Measurements from ENCODE around the gene KDM1A.

The KDM1A gene

GRCh38 chr1:23039308-23039826, 20.1 kb downstream of the KDM1A start (continued):
- TF ChIP-seq ZNF677 (tag by site-specific recombination; IDR thresholded peaks at IDR 0.05) (no peak), ZNF121 (tag by site-specific recombination; IDR thresholded peaks at IDR 0.05) (no peak), ZNF544 (tag by site-specific recombination; IDR thresholded peaks at IDR 0.05) (no peak), ZSCAN30 (tag by site-specific recombination; IDR thresholded peaks at IDR 0.05) (no peak), ZNF174 (tag by site-specific recombination; IDR thresholded peaks at IDR 0.05) (no peak), ZNF571 (tag by site-specific recombination; IDR thresholded peaks at IDR 0.05) (no peak), GLI4 (tag by site-specific recombination; IDR thresholded peaks at IDR 0.05) (no peak), ZNF426 (tag by site-specific recombination; IDR thresholded peaks at IDR 0.05) (no peak), ZNF529 (tag by site-specific recombination; IDR thresholded peaks at IDR 0.05; ENCODE audit: insufficient replicate concordance) (no peak), ZNF830 (tag by site-specific recombination; IDR thresholded peaks at IDR 0.05; ENCODE audit: low read depth) (no peak), ZNF660 (tag by site-specific recombination; IDR thresholded peaks at IDR 0.05) (no peak), ZNF169 (tag by site-specific recombination; IDR thresholded peaks at IDR 0.05) (no peak), ZSCAN23 (tag by site-specific recombination; IDR thresholded peaks at IDR 0.05) (no peak), GLIS1 (tag by site-specific recombination; IDR thresholded peaks at IDR 0.05) (no peak), SALL2 (tag by site-specific recombination; IDR thresholded peaks at IDR 0.05; ENCODE audit: borderline replicate concordance) (no peak), ZNF223 (tag by site-specific recombination; IDR thresholded peaks at IDR 0.05) (no peak), ZBTB1 (tag by site-specific recombination; IDR thresholded peaks at IDR 0.05) (no peak), ZNF791 (tag by site-specific recombination; IDR thresholded peaks at IDR 0.05) (no peak), MYNN (tag by site-specific recombination; IDR thresholded peaks at IDR 0.05; ENCODE audit: borderline replicate concordance) (no peak), ZNF530 (tag by site-specific recombination; IDR thresholded peaks at IDR 0.05; ENCODE audit: low read depth) (no peak), ZBTB8A (tag by site-specific recombination; IDR thresholded peaks at IDR 0.05) (no peak), ZNF623 (tag by site-specific recombination; IDR thresholded peaks at IDR 0.05) (no peak), ZNF629 (tag by site-specific recombination; IDR thresholded peaks at IDR 0.05) (peak; percentile 26; the same call in 1 of the 2 replicates), ZNF138 (tag by site-specific recombination; IDR thresholded peaks at IDR 0.05; ENCODE audit: borderline replicate concordance) (no peak), ZNF704 (tag by site-specific recombination; IDR thresholded peaks at IDR 0.05) (no peak), SP2 (tag by site-specific recombination; IDR thresholded peaks at IDR 0.05) (no peak), ZNF785 (tag by site-specific recombination; IDR thresholded peaks at IDR 0.05) (no peak), ZNF521 (tag by site-specific recombination; IDR thresholded peaks at IDR 0.05) (no peak), ZNF560 (tag by site-specific recombination; IDR thresholded peaks at IDR 0.05; ENCODE audit: borderline replicate concordance) (no peak), ZNF10 (tag by site-specific recombination; IDR thresholded peaks at IDR 0.05) (no peak; the same call in 1 of the 2 replicates), ZNF184 (tag by site-specific recombination; IDR thresholded peaks at IDR 0.05) (no peak)
- TF ChIP-seq, protein P1, sequence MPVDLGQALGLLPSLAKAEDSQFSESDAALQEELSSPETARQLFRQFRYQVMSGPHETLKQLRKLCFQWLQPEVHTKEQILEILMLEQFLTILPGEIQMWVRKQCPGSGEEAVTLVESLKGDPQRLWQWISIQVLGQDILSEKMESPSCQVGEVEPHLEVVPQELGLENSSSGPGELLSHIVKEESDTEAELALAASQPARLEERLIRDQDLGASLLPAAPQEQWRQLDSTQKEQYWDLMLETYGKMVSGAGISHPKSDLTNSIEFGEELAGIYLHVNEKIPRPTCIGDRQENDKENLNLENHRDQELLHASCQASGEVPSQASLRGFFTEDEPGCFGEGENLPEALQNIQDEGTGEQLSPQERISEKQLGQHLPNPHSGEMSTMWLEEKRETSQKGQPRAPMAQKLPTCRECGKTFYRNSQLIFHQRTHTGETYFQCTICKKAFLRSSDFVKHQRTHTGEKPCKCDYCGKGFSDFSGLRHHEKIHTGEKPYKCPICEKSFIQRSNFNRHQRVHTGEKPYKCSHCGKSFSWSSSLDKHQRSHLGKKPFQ (tag by site-specific recombination; IDR thresholded peaks at IDR 0.05) = peak; percentile 52; the same call in 1 of the 2 replicates
- TF ChIP-seq, protein P2, sequence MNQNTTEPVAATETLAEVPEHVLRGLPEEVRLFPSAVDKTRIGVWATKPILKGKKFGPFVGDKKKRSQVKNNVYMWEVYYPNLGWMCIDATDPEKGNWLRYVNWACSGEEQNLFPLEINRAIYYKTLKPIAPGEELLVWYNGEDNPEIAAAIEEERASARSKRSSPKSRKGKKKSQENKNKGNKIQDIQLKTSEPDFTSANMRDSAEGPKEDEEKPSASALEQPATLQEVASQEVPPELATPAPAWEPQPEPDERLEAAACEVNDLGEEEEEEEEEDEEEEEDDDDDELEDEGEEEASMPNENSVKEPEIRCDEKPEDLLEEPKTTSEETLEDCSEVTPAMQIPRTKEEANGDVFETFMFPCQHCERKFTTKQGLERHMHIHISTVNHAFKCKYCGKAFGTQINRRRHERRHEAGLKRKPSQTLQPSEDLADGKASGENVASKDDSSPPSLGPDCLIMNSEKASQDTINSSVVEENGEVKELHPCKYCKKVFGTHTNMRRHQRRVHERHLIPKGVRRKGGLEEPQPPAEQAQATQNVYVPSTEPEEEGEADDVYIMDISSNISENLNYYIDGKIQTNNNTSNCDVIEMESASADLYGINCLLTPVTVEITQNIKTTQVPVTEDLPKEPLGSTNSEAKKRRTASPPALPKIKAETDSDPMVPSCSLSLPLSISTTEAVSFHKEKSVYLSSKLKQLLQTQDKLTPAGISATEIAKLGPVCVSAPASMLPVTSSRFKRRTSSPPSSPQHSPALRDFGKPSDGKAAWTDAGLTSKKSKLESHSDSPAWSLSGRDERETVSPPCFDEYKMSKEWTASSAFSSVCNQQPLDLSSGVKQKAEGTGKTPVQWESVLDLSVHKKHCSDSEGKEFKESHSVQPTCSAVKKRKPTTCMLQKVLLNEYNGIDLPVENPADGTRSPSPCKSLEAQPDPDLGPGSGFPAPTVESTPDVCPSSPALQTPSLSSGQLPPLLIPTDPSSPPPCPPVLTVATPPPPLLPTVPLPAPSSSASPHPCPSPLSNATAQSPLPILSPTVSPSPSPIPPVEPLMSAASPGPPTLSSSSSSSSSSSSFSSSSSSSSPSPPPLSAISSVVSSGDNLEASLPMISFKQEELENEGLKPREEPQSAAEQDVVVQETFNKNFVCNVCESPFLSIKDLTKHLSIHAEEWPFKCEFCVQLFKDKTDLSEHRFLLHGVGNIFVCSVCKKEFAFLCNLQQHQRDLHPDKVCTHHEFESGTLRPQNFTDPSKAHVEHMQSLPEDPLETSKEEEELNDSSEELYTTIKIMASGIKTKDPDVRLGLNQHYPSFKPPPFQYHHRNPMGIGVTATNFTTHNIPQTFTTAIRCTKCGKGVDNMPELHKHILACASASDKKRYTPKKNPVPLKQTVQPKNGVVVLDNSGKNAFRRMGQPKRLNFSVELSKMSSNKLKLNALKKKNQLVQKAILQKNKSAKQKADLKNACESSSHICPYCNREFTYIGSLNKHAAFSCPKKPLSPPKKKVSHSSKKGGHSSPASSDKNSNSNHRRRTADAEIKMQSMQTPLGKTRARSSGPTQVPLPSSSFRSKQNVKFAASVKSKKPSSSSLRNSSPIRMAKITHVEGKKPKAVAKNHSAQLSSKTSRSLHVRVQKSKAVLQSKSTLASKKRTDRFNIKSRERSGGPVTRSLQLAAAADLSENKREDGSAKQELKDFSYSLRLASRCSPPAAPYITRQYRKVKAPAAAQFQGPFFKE (tag by site-specific recombination; IDR thresholded peaks at IDR 0.05; ENCODE audit: borderline replicate concordance) = no peak

All from HEK293 (cell line).